AG09309 (cell line): ENCODE results near the gene ISM1.

Experiments used
- DNase-seq: peaks from one replicate; pipeline ENCODE4 v3.0.0-alpha.2; 2010; ENCODE audit warnings: low read depth
- H3K4me3 ChIP-seq: 2 replicates; pipeline ENCODE4 v1.5.1; 2011; ENCODE audit warnings: mild to moderate bottlenecking, low read depth, low read length, moderate library complexity; ENCODE audit not compliant: control insufficient read depth
- CTCF ChIP-seq: IDR thresholded peaks from 2 replicates; pipeline ENCODE4 v1.5.1; 2011; ENCODE audit warnings: mild to moderate bottlenecking, low read depth, low read length, inconsistent platforms; ENCODE audit not compliant: insufficient read depth, control insufficient read depth; ENCODE audit errors: missing control alignments

ISM1 gene

GRCh38 chr20:13322621-13323020 is 101.5 kb downstream of the ISM1 start:
- no peak for TF ChIP-seq CTCF
- no peak for DNase-seq
- no peak overlapping the region for H3K4me3 ChIP-seq

DNA sequence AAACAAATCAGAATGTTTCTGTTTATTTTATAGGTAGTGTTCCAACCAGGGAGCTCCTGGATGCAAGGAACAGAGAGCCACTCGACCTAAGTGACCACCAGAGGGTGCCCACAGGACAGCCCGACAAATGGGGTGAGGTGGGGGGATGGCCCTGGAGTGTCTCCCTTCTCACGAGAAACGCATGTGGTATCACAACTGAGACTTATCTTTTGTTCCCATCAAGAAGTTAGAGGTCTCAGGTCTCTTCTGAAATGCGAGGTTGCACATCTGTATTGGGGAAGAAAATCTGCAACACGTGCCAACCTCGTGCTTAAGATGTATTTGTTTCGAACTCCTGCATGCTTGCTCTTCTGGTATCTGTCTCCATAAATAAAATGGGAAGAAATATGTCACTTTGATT is 104.0 kb downstream of the ISM1 start:
- H3K4me3 ChIP-seq = no peak overlapping the region
- peak; percentile 73 for TF ChIP-seq CTCF
- no peak for DNase-seq

- H3K4me3 ChIP-seq = no peak overlapping the region
- no peak for DNase-seq
- TF ChIP-seq CTCF = no peak
Measured at GRCh38 chr20:13325796-13326340, 104.8 kb downstream of the ISM1 start.

GRCh38 chr20:13331536-13331935 is 110.5 kb downstream of the ISM1 start:
- H3K4me3 ChIP-seq = no peak overlapping the region
- no peak for DNase-seq
- TF ChIP-seq CTCF = no peak

GRCh38 chr20:13333036-13333435 is 112.0 kb downstream of the ISM1 start:
- no peak overlapping the region for H3K4me3 ChIP-seq
- no peak for TF ChIP-seq CTCF
- no peak for DNase-seq

DNA sequence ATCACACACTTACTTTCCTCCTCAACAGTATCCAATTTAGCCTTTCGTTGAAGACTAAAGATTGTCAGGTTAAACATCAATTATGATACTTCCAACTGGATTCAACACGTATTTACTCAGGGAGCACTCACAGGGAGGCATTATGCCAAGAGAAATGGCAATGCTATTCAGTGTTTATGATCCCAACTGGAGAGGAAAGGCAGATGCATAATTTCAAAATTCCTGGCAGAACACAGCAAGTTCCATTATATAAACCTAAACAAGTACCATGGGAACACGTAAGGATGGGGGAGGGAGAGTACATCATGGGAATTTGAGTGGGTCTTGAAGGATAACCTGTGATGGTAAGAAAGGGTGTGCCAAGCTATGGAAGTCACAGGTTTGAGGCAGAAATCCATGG is 112.7 kb downstream of the ISM1 start:
- H3K4me3 ChIP-seq = no peak overlapping the region
- no peak for TF ChIP-seq CTCF
- no peak for DNase-seq
